Measurements from ENCODE around the gene BIN1.

The BIN1 gene

DNA sequence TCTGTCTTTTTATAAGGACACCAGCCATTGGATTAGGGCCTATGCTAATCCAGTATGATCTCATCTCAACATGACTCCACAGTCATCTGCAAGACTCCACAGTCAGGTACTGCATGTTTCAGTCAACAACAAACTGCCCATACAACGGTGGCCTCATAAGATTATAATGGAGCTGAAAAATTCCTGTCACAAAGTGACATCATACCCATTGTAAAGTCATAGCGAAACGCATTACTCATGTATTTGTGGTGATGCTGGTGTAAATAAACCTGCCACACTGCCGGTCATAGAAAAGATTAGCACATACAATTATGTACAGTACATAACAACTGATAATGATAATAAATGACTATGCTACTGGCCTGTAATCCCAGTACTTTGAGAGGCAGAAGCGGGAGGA lies 106.0 kb downstream of the BIN1 start:
- DNase-seq (ENCODE audit: low read depth in 2 of 2), result no peak

DNA sequence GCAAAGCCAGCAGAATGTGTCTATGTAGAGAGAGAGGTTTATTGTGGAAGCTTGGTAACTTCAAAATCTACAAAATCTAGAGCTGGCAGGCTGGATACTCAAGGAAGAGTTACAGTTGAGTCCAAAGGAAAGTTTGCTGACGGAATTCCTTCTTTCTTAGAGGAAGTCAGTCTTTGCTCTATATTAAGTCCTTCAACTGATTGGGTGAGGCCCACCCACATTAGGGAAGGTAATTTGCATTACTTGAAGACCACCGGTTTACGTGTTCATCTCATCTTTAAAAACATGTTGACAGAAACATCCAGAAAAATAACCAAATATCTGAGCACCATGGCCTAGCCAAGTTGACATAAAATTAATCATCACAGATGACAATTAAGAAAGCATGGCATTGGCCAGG lies 106.8 kb downstream of the BIN1 start:
- no peak for DNase-seq (ENCODE audit: low read depth in 2 of 2)

GRCh38 chr2:126999106-126999756 lies 107.7 kb downstream of the BIN1 start:
- DNase-seq (ENCODE audit: low read depth in 2 of 2), result no peak

DNA sequence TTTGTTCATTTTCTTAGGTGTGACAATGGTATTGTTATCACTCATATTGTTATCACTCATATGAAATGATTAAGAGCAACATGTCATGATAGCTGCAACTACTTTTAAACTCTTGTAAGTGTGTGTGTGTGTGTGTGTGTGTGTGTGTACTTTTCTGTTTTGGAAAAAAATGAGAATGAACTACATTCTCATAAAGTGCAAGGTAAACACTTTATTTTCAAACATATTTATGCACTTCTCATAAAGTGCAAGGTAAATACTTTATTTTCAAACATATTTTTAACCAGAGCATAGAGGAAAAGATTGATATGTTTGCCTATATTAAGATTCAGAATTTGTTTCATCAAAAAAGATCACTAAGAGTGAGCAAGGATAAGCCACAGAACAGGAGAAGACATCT lies 108.5 kb downstream of the BIN1 start:
- no peak for DNase-seq (ENCODE audit: low read depth in 2 of 2)
